Measurements from ENCODE around the gene PDGFB.

The PDGFB gene

DNA sequence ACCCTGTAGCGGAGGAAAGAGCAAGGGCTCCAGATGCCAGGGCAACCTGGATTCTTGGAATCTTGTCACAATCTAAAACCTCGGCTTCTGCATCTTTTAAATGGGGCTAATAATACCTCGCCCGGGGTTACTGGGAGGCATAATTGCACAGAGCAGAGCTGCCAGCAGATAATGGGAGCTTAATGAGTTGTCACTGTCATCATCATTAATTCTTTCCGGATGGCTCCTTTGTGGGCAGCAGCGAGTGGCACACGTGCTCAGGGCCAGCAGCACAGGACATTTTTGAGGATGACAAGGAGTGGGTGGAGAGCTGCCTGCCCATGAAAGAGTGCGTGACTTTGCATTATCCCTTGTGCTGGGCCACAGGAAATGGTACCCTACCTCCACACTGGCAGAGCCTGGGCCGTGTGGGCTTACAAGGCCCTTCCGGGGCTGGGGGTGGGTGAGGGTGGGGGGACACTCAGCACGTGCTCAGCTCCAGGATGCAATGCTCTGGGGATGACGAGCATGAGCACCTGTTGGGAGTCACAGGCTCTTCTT, 5.7 kb downstream of the PDGFB start:
- no peak for FAIRE-seq

DNA sequence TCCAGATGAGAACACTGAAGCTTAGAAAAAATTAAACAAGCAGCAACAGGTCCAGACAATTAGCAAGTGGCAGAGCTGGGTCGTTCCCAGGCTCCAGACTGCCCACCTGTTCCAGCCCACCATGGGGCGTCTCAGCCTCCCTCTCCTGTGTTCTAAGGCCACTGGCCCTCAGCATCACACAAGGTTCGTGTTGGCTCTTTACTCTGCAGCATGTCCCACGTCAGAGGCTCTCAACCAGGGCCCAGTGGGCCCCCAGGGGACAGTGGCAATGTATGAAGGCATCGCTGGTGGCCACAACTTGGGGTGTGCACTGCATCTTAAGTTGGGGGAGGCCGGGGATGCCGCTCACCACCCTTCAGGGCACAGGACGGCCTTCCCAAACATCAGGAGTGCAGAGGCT, 6.2 kb downstream of the PDGFB start:
- no peak for FAIRE-seq

DNA sequence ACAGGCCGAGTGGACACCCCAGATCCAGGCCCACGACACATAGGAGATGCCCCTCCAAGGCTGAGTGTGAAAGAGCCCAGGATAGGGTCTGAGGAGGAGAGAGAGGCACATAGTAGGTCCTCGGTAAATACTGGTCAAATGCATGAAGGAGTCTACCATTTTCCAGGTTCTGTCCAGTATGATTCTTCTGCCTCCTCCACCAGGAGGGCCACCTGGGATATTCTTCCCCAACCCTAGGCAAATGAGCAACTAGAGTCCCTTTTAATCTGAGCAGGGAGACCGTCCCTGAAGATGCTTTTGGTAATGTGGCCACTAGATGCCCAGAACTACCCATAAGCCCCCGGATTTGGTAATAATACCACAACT, 6.7 kb downstream of the PDGFB start:
- FAIRE-seq = no peak

DNA sequence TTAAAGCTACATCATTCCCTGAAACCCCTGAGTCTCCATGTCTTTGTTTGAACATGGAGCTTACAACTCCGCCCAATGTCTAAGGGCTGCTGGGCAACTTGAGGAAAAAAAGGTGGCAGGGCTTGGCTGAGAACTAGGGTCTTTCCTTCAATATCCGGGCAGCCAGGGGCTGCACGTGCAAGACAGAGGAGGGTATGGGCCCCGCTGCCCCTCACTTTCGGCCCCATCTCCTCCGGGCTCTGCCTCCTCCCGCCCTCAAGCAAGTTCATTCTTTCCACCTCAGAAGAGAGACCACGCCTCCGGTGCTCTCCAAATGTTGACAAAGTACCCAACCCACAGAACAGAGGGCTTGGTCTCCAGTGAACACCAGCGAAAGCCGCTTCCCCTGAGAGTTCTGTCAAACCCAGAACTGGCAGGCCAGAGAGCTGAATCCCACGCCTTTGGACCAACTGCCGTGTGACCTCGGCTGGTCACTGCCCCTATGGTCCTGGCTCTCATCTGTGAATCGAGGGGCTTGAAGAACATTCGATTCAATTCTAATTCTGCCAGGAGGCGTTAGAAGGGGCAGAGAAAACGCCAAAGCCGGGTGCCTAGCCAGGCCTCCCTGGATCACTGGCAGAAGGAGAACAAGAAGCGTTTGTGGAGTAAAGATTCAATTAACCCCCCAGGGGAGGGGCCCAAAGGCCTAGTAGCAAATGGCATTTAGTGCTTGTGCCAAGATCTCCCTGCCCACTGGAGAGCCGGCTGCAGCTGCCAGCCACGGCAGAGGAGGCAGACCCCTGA, 7.3 kb downstream of the PDGFB start:
- FAIRE-seq = no peak

DNA sequence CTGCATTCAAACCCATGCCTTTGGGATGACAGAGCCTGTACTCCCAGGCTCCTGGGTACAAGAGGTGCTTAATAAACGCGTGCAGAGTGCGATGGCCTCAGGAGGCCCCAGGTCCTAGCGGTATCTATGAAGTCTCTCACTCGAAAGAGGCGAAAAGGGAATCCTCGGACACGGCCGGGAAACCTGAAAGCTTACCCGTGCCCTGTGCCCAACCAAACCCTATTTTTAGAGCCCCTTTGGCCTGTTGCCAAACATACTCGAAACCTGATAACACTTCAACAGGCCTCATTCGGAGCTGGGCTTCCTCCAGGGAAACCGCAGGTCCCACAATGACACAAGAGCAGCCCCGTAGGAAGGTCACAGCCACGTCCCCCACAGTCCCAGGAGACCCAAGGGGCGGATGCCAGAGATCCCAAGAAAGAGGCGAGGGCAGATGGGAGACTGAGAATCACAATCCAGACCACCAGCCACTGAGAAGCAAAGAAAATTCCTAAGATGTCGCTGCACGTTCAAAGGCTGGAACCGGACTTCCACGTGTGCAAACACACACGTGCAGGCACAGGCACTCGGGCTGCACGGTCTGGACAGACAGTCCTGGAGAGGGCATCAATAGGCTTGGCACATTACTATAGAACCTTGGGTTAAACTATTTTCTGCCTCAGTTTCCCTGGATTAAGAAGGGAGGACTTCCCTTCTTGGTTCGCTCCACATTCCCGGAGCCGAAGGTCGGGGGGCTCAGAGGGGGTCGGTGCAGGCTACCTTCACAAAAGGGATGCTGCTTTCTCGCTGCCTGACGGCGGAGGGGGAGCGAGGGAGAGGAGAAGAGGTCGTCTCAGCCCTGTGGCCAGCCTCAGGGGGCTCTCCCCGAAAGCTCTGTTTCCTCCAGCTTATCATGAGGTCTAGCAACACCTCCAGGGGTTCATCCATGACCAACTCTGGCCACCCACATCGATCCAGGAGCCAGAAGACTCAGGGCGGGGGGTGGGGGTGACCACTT, 8.2 kb downstream of the PDGFB start:
- no peak for FAIRE-seq

DNA sequence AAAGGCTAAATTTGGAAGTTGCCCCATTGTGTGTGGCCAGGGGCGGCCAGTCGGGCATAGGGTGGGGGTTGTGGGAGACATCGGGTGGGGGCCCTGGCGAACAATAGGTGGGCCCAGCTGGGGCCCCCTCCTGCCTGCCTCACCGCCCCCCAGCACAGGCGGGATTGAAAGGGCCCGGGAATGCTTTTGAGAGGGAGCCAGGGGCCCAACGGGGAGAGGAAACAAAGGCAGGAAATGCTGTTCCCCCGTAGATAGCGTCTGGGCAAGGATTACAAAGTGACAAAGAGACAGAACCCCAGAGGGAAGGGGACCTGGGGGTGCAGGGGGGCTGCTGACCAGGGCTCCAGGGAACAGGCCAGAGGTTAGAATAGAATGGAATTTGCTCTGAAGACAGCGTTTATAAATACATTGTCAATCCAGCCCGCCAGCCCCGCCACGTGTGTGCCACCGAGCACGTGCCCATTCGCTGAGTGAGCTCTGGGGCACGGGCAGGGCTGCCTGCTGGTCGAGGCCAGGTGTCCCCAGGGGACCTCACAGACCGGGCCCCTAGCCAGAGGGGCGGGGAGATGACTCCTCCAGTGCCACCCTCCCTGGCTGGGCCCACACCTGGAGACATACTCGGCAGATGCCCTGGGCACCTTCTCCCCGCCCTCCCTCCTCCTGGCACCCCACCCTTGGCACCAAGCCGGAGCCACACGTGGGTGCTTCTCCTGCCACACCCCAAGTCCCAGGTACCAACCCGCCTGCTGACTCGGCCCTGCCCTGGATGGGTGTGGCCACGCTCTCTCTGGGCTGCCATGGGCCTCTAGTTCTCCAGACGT, 9.7 kb downstream of the PDGFB start:
- no peak for FAIRE-seq

DNA sequence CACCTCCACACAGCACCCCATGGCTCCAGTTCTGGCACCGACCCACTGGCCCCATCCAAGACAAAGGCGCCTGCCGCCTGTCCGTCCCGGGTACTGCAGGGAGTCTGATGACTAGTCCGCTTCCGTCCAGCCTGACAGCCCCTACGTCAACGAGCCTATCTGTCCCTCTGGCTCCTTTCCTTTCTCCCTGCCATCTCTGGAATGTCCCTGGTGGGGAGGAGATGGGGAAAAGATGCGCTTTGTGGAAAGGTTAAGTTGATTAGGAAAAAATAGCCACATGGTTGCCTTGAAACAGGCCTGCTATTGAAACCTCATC, 10.4 kb downstream of the PDGFB start:
- no peak for FAIRE-seq

DNA sequence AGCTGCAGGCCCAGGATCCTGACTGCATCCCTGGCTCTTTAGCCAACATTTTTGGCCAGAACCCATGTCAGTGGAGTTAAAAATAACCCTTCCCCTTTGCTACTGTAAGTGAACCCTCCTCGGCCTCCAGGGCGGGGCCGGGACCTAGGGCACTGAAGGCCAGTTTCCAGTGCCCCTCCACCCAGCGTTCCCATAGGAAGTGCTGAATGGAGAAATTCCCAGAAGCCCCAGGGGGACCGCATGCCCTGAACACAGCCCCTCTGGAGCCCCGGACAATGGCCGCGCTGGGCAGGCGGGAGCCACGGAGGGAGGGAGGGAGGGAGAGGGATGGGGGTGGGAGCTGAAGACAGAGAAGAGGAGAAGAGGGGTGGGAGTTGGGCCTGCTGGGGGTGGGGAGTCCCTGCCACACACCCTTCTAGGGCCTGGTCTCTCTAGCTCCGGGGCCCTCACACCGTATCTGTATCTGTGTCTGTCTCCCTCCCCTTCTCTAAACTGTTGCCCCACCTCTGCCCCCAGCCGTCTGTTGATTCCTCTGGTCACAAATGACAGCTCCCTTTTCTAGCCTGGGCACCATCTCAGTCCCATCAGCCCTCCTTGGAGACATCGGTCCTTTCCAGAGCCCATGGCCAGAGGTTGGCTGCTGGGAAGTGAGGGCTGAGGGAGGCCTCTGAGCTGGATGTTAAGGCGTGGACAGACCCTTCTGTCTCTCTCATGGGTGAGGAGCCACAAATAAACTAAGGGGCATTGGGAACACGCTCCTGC, 10.9 kb downstream of the PDGFB start:
- FAIRE-seq = no peak

DNA sequence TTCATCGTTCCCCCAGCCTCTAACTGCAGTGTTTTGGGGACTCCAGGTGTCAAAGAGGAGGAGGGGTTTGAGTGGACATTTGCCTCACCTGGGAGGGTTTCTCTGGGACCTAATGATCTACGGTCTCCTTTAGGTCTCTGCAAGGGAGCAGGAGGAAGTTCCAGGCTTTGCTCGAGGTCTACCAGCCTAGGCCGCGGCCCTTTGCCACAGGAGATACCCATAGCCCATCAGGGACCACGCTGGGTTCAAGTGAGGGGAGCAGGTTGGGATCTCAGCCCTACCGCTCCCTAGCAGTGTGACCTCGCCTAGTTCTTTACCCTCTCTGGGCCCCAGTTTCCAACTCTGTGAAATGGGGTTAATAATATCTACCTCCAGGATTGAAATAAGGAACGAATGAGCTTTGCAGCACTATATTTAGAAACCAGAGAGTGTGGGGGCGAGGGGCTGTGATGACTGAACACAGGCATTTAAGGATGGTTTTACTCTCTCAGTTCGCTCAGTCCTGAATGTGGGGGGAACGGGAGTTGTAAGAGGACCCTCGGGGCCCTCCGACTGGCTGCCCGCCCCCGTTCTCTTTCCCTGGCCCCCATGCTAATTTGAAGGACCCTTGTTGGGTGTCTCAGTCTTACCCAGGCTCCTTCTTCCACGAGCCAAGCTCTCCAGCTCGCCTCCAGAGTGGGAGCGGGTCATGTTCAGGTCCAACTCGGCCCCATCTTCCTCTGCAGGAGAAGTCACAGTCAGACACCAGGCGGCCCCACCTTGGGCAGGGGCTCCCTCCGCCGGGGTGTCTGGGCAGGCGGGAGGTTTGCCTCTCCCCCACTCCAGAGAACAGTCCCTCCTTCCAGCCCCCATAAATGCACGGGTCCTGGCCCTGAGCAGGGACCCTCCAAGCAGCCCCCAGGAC, 11.7 kb downstream of the PDGFB start:
- no peak for FAIRE-seq

DNA sequence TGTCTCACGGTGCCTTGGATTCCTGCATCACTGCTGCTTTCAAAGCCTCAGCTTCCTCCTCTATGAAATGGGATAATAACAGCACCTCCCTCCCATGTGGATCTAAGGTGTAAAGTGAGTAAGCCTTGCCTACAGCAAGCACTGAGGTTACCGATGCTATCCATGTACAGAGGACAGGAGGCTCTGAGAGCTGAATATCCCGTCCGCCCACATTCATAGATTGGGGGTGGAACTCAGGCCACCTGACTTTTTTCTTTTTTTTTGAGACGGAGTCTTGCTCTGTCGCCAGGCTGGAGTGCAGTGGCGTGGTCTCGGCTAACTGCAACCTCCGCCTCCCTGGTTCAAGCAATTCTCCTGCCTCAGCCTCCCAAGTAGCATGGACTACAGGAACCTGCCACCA, 12.5 kb downstream of the PDGFB start:
- FAIRE-seq = no peak

DNA sequence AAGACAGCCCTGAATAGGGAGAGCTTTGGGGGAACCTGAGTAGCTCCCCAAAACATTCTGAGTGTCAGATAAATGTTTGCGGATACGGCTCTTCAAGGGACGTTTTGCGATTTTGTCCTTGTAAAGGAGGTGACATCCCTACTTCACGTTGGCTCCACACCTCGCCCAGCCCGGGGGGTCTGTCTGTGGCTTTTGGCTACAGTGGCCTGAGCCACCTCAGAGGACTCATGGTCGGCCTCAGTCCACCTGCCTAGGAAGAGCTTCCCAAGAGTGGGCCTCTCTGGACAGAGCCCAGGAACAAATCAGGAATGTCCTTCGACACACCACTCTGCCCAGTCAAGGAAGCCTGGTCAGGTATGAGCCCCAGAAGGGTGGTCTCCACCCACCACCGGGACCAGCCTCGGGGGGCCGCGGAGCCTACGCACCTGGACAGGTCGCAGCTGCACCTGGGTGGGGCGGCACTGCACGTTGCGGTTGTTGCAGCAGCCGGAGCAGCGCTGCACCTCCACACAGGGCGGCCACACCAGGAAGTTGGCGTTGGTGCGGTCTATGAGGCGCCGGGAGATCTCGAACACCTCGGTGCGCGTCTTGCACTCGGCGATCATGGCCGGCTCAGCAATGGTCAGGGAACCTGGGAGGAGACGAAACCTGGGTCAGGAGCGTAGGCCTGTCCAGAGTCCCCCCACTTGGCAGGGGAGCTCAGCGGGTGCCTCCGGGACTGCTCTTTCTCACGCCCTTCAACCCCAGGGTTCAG, 13.4 kb downstream of the PDGFB start:
- FAIRE-seq = no peak

DNA sequence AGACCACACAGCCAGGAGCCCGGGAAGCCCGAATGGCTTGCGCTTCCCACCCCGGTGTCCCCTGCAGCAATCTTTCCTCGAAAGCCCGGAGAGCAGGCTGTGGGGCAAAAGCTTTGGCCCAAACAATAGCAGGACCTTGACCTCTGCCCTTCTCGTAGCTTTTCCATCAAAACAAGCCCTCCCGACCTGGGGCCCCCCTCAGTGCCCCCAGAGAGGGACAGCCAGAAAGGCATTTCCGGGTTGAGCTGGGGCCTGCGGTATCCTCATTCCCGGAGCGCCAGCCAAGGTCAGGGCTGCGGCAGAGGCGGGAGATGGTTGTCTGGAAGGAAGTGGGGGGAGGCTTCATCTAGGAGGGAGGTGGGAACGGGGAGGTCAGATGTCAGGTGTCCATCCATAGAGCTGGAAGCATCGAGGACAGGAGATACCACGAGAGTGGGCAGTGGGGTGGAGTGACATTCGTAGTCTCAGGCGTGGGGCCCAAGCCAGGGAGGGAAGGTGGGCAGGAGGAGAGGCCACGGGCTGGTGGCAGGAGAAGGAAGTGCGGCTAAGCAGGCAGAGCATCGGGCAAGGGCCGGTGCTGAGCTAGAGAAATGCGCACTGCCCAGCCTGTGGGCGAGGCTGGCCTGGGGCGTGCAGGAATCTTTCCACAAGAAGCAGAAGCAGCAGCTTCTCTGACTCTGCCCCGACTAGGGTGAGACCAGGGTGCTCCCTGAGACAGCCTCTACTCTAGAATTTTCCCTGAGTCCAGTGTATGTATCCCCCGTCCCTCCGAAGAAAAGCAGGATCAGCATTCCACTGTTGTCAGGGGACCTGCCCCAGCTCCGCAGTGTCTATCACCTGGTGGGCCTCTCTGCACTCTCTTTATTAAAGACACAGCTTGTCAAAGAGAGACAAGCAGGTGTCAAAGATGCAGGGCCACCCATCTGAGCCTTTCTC, 14.3 kb downstream of the PDGFB start:
- FAIRE-seq = no peak

DNA sequence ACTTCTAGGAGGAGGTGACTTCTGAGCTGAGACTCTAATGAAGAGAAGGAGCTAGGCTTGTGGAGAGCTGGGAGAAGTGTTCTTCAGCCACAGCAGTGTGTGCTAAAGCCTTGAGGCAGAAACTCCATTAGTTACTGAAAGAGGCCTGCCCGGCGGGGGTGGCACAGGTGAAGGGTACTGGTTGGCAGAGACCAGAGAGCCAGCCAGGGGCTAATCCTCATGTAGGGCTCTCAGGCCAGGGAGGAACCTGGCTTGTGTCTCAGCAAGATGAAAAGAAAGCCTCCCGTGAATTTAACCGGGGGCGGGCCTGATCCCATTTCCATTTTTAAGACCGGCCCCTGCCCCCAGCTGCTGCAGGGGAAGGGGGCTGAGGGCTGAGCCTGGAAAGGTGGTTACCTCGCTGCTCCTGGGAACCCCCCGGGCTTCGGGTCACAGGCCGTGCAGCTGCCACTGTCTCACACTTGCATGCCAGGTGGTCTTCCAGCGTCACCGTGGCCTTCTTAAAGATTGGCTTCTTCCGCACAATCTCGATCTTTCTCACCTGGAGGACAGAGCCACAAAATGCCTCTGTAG, 15.0 kb downstream of the PDGFB start:
- FAIRE-seq = no peak

DNA sequence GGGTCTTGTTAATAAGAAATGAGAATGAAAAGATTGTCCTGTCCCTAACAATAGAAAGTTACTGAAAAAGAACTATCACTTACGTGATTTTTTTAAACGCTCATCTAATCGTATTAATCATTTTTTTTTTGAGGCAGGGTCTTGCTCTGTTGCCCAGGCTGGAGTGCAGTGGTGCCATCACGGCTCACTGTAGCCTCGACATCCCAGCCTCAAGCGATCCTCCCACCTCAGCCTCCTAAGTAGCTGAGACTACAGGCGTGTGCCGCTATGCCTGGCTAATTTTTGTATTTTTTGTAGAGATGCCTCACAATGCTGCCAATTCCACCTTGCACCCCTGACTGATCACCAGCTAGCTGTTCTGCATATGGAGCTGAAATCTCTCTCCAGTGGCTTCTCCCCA, 15.7 kb downstream of the PDGFB start:
- no peak for FAIRE-seq

DNA sequence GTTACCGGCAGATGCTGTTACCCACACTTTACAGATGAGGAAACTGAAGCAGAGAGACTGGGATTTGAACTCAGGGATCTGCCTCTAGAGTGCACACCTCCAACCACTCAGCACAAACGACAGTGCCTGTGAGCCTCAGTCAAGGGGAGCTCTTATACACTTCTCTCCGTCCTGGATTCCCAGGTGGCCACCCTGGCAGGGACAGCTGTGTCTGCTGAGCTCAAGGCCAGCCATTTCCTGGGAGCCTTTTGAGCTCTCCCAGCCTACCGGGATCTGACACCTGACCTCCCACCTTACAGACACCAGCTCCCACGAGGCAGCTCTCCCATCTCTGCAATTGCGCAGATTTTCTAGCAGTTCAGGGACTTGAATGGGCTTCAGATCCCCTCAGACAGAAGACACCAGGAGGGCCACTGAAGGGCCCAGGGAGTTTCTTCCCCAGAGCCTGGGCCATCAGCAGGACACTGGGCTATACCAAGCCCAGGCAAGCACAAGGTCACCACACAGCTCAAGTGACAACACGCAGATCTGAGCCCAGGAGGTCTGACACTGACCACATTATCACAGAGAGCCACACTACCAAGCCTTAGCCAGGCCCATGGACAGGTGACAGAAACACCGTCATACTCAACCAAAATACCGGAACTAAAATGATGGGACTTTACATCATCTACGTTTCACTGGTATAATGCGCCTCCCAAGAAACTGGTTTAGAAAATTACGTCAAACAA, 17.1 kb downstream of the PDGFB start:
- FAIRE-seq = no peak

DNA sequence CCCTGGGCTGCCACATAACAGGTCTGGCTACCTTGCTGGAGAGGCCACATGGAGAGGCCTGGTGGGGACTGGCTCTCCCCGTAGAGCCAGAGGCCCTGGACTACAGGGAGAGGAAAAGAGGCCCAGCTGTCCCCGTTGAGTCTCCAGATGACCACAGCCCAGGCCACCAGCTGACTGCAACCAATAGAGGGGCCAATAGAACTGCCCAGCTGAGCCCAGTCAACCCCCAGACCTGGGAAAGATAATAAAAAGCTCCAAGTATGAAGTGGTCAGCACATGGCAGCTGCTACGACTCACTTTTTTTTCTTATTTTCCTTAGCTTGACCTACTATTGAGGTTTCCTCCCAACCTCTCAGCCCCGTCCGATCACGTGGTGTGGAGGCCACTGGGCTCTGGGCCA, 18.4 kb downstream of the PDGFB start:
- no peak for FAIRE-seq

DNA sequence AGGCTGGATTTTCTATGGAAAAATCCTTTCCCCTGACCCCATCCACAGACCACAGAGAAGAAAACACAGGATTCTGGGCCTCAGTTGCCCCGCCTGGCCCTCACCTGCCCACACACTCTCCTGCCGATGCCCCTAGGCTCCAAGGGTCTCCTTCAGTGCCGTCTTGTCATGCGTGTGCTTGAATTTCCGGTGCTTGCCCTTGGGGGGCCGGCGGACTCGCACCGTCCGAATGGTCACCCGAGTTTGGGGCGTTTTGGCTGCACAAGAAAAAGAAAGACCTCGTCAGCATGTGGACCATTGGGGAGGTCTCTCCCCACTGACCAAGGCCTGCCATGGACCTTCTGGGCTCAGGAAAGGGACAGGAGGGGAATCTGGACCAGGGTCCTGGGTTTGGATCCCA, 19.2 kb downstream of the PDGFB start:
- FAIRE-seq = no peak

DNA sequence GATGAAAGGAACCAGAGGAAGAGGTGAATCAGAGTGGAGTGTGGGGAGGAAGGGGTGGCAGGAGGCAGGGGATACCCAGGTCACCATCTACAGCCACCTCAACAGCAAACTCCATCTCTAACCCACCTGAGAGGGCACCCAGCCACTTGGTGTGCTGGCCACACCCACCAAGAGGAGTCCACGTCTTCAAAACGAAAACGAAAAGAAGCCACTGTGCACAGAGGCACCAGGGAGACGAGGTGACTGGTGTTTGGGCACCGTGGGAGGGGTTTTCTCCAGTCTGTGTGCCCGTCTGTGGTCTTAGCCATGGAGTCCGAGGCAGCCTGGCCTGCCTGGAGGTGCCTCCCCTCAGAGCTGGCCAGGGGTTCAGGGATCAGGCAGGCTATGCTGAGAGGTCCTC, 20.2 kb downstream of the PDGFB start:
- no peak for FAIRE-seq
